ENCODE data around the gene ATP6AP2.
"Not testable (repeated sequence)": the region's sequence is repeated elsewhere in the genome, so short reads cannot be mapped to it uniquely, and the experiment has no call there.

Gene ATP6AP2

GRCh38 chrX:40580537-40581335 lies at the start of gene ATP6AP2:
ATP6AP2 (plus strand) TSS chrX:40580970; CDS start chrX:40581066, 96 bp downstream.
- peak; percentile 77 for DNase-seq

- no peak for DNase-seq
Measured at GRCh38 chrX:40531056-40531826, 49.5 kb upstream of the ATP6AP2 start.

- no peak for DNase-seq
Measured at GRCh38 chrX:40537310-40537709, 43.5 kb upstream of the ATP6AP2 start.

GRCh38 chrX:40538406-40538805 lies 42.4 kb upstream of the ATP6AP2 start:
- no peak for DNase-seq

GRCh38 chrX:40539214-40540142 lies 41.3 kb upstream of the ATP6AP2 start:
- peak; percentile 67 for DNase-seq

GRCh38 chrX:40542208-40542607 lies 38.6 kb upstream of the ATP6AP2 start:
- no peak for DNase-seq

GRCh38 chrX:40542972-40543371 lies 37.8 kb upstream of the ATP6AP2 start:
- DNase-seq: no peak

GRCh38 chrX:40543661-40544328 lies 37.0 kb upstream of the ATP6AP2 start:
- no peak for DNase-seq

- no peak for DNase-seq
Measured at GRCh38 chrX:40544343-40545266, 36.2 kb upstream of the ATP6AP2 start.

GRCh38 chrX:40546870-40547269 lies 33.9 kb upstream of the ATP6AP2 start:
- no peak for DNase-seq

- no peak for DNase-seq
Measured at GRCh38 chrX:40550066-40550465, 30.7 kb upstream of the ATP6AP2 start.

GRCh38 chrX:40552768-40553167 lies 28.0 kb upstream of the ATP6AP2 start:
- no peak for DNase-seq

- DNase-seq: no peak
Measured at GRCh38 chrX:40558590-40558989, 22.2 kb upstream of the ATP6AP2 start.

- DNase-seq: no peak
Measured at GRCh38 chrX:40563784-40564183, 17.0 kb upstream of the ATP6AP2 start.

- DNase-seq: no peak
Measured at GRCh38 chrX:40564447-40564846, 16.3 kb upstream of the ATP6AP2 start.

GRCh38 chrX:40570346-40571093 lies 10.2 kb upstream of the ATP6AP2 start:
- peak; percentile 24 for DNase-seq

- not testable (repeated sequence) for DNase-seq
Measured at GRCh38 chrX:40571164-40571563, 9.6 kb upstream of the ATP6AP2 start.

GRCh38 chrX:40571600-40571999 lies 9.2 kb upstream of the ATP6AP2 start:
- DNase-seq: no peak

- no peak for DNase-seq
Measured at GRCh38 chrX:40573763-40574162, 7.0 kb upstream of the ATP6AP2 start.

- not testable (repeated sequence) for DNase-seq
Measured at GRCh38 chrX:40575411-40575810, 5.4 kb upstream of the ATP6AP2 start.

- no peak for DNase-seq
Measured at GRCh38 chrX:40576291-40576690, 4.5 kb upstream of the ATP6AP2 start.
